WTC11 (cell line): Measurements from ENCODE around the gene SSRP1. TPM values are rescaled to one million over a fixed set of nuclear protein-coding genes. Genes with fewer than 3 reads are reported as not detected.

Experiments used
- ATAC-seq: fragments of 200-7000 bp; cut with Tn5 transposase; 2 replicates; pipeline ENCODE4 v1.10.0; 2021; ENCODE audit warnings: mild to moderate bottlenecking, moderate library complexity
- CTCF ChIA-PET: fragments of 300-600 bp; sonication (Branson Sonifier 250); formaldehyde crosslinking; loops from one replicate; lab custom pipeline; 2021; ENCODE audit warnings: antibody characterized with exemption; lab: Charles Lee
- POLR2A ChIA-PET: fragments of 350-600 bp; sonication (Branson Sonifier 250); formaldehyde crosslinking; loops from one replicate; lab custom pipeline; 2021; ENCODE audit warnings: antibody characterized with exemption; lab: Charles Lee
- DNase-seq: peaks from one replicate; pipeline ENCODE4 v3.0.0; 2021; ENCODE audit warnings: low spot score
- H3K27ac Mint-ChIP-seq: 2 replicates; pipeline ENCODE4 v1.8.0; 2021; ENCODE audit warnings: mixed read lengths
- H3K27me3 Mint-ChIP-seq: 2 replicates; pipeline ENCODE4 v1.8.0; 2021; ENCODE audit warnings: low read depth, mild to moderate bottlenecking, moderate library complexity, mixed read lengths
- H3K36me3 Mint-ChIP-seq: 2 replicates; pipeline ENCODE4 v1.8.0; 2021; ENCODE audit warnings: mixed read lengths
- H3K4me1 Mint-ChIP-seq: 2 replicates; pipeline ENCODE4 v1.8.0; 2022; ENCODE audit warnings: mixed read lengths
- H3K4me3 Mint-ChIP-seq: 2 replicates; pipeline ENCODE4 v1.8.0; 2021; ENCODE audit warnings: mild to moderate bottlenecking, moderate library complexity, mixed read lengths
- H3K9me3 Mint-ChIP-seq: 2 replicates; pipeline ENCODE4 v1.8.0; 2021; ENCODE audit warnings: mixed read lengths
- AFF4 ChIP-seq: sonication (generic); formaldehyde crosslinking; IDR thresholded peaks from 2 replicates; pipeline ENCODE4 v1.8.1; 2023; ENCODE audit warnings: mild to moderate bottlenecking, missing genetic modification reagents, borderline replicate concordance
- ELF4 ChIP-seq: sonication (generic); formaldehyde crosslinking; IDR thresholded peaks from 2 replicates; pipeline ENCODE4 v1.8.1; 2022; ENCODE audit warnings: low read depth, mild to moderate bottlenecking, moderate library complexity, missing genetic modification reagents
- EMX1 ChIP-seq: fragments of 250-450 bp; sonication (Bioruptor Pico); IDR thresholded peaks from 2 replicates; pipeline ENCODE4 v1.8.0; 2021; ENCODE audit warnings: mild to moderate bottlenecking
- FOXP1 ChIP-seq: sonication (generic); formaldehyde crosslinking; IDR thresholded peaks from 2 replicates; pipeline ENCODE4 v1.8.0; 2022; ENCODE audit warnings: missing genetic modification reagents, mild to moderate bottlenecking, moderate library complexity, borderline replicate concordance
- GRHL2 ChIP-seq: fragments of 250-450 bp; sonication (Bioruptor Pico); IDR thresholded peaks from 2 replicates; pipeline ENCODE4 v1.8.0; 2022; ENCODE audit warnings: mild to moderate bottlenecking, moderate library complexity; ENCODE audit not compliant: insufficient replicate concordance, severe bottlenecking
- HMGA2 ChIP-seq: fragments of 250-450 bp; sonication (Bioruptor Pico); IDR thresholded peaks from 2 replicates; pipeline ENCODE4 v1.4.0; 2021; ENCODE audit warnings: mild to moderate bottlenecking, moderate library complexity
- MXD4 ChIP-seq: fragments of 250-450 bp; sonication (Bioruptor Pico); IDR thresholded peaks from 2 replicates; pipeline ENCODE4 v1.8.0; 2021; ENCODE audit warnings: mild to moderate bottlenecking, moderate library complexity, borderline replicate concordance
- NR3C1 ChIP-seq: sonication (generic); formaldehyde crosslinking; conservative IDR thresholded peaks from 2 replicates; pipeline ENCODE4 v1.8.1; 2023; ENCODE audit warnings: low read depth, mild to moderate bottlenecking, missing genetic modification reagents
- OVOL2 ChIP-seq: fragments of 250-450 bp; sonication (Bioruptor Pico); IDR thresholded peaks from 2 replicates; pipeline ENCODE4 v1.9.0; 2021; ENCODE audit warnings: mild to moderate bottlenecking, borderline replicate concordance
- RELA ChIP-seq: sonication (generic); formaldehyde crosslinking; IDR thresholded peaks from 2 replicates; pipeline ENCODE4 v1.8.1; 2022; ENCODE audit warnings: missing genetic modification reagents, mild to moderate bottlenecking, borderline replicate concordance
- RORB ChIP-seq: fragments of 250-450 bp; sonication (Bioruptor Pico); IDR thresholded peaks from 2 replicates; pipeline ENCODE4 v1.9.0; 2021; ENCODE audit warnings: mild to moderate bottlenecking
- TEAD1 ChIP-seq: sonication (generic); formaldehyde crosslinking; IDR thresholded peaks from 2 replicates; pipeline ENCODE4 v1.8.0; 2022; ENCODE audit warnings: mild to moderate bottlenecking, missing genetic modification reagents
- USF1 ChIP-seq: sonication (generic); formaldehyde crosslinking; IDR thresholded peaks from 2 replicates; pipeline ENCODE4 v1.8.0; 2022; ENCODE audit warnings: mild to moderate bottlenecking, missing genetic modification reagents
- ZNF121 ChIP-seq: sonication (generic); formaldehyde crosslinking; IDR thresholded peaks from 2 replicates; pipeline ENCODE4 v1.8.0; 2023; ENCODE audit warnings: missing genetic modification reagents
- ZNF219 ChIP-seq: sonication (generic); formaldehyde crosslinking; IDR thresholded peaks from 2 replicates; pipeline ENCODE4 v1.8.0; 2023; ENCODE audit warnings: missing genetic modification reagents, mild to moderate bottlenecking, borderline replicate concordance
- ZNF416 ChIP-seq: fragments of 250-450 bp; sonication (Bioruptor Pico); IDR thresholded peaks from 2 replicates; pipeline ENCODE4 v1.9.0; 2021; ENCODE audit warnings: mild to moderate bottlenecking, inconsistent platforms
- total RNA-seq: library from RNA; stranded (reverse); gene quantifications from 3 replicates; pipeline ENCODE4 v1.2.3, GENCODE V29; 2021
- TF ChIP-seq, protein P1 (sequence below): fragments of 250-450 bp; sonication (Bioruptor Pico); IDR thresholded peaks from 2 replicates; pipeline ENCODE4 v2.1.2; 2022; ENCODE audit warnings: mild to moderate bottlenecking, moderate library complexity
- TF ChIP-seq, protein P2 (sequence below): sonication (generic); formaldehyde crosslinking; IDR thresholded peaks from 2 replicates; pipeline ENCODE4 v1.8.1; 2022; ENCODE audit warnings: low read depth, missing genetic modification reagents, borderline replicate concordance
- TF ChIP-seq, protein P3 (sequence below): sonication (generic); formaldehyde crosslinking; IDR thresholded peaks from 2 replicates; pipeline ENCODE4 v1.8.1; 2023; ENCODE audit warnings: mild to moderate bottlenecking, moderate library complexity, missing genetic modification reagents

SSRP1 gene
- total RNA-seq, 1 experiment from 2014 or later: 228 TPM

DNA sequence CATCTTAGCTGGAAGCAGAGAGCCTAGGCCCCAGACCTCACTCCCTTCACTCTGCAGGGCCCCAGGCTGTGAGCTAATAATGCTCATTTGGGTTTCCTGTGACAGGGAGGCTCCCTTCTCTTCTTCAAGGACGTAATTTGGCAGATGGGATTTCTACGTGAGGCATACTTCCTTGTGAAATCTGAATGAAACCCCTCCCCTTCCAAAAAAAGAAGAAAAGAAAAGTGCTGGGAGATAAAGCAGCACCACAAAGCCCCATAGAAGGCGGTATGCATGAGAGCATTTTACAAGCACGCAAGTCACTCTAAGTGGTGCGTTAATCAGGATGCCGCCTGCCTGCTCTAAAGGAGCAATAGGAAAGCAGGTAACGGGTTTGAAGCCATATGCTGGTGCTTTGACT, 8.1 kb upstream of the SSRP1 start:
- H3K9me3 Mint-ChIP-seq: no peaks in the 10 kb centered on the region
- peaks cover 42% of the 10 kb centered on the region for H3K4me1 Mint-ChIP-seq
- CTCF ChIA-PET: interaction anchor here (0.9 to 1.4 kb wide), 6 partner anchors 18 to 149 kb away, joined by 3 to 9 read pairs (median 4); partner anchors contain the start of gene RTN4RL2
- H3K4me3 Mint-ChIP-seq: no peak overlapping the region
- no peak for DNase-seq
- no peak overlapping the region for H3K27ac Mint-ChIP-seq
- H3K27me3 Mint-ChIP-seq: peaks cover 25% of the 10 kb centered on the region
- no peaks in the 10 kb centered on the region for H3K36me3 Mint-ChIP-seq
- POLR2A ChIA-PET: interaction anchor here (0.6 kb wide), 1 partner anchor 116 kb away, joined by 6 read pairs; no protein-coding TSS in a partner anchor
- no peak for TF ChIP-seq USF1 (CRISPR knock-in tag)
- TF ChIP-seq ZNF219 (CRISPR knock-in tag): no peak
- TF ChIP-seq, protein P1, sequence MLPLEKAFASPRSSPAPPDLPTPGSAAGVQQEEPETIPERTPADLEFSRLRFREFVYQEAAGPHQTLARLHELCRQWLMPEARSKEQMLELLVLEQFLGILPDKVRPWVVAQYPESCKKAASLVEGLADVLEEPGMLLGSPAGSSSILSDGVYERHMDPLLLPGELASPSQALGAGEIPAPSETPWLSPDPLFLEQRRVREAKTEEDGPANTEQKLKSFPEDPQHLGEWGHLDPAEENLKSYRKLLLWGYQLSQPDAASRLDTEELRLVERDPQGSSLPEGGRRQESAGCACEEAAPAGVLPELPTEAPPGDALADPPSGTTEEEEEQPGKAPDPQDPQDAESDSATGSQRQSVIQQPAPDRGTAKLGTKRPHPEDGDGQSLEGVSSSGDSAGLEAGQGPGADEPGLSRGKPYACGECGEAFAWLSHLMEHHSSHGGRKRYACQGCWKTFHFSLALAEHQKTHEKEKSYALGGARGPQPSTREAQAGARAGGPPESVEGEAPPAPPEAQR (CRISPR knock-in tag): no peak
- no peak for TF ChIP-seq ZNF416 (CRISPR knock-in tag)
- TF ChIP-seq RELA (CRISPR knock-in tag): no peak
- no peak for TF ChIP-seq EMX1 (CRISPR knock-in tag)
- no peak for TF ChIP-seq ZNF121 (CRISPR knock-in tag)
- TF ChIP-seq, protein P2, sequence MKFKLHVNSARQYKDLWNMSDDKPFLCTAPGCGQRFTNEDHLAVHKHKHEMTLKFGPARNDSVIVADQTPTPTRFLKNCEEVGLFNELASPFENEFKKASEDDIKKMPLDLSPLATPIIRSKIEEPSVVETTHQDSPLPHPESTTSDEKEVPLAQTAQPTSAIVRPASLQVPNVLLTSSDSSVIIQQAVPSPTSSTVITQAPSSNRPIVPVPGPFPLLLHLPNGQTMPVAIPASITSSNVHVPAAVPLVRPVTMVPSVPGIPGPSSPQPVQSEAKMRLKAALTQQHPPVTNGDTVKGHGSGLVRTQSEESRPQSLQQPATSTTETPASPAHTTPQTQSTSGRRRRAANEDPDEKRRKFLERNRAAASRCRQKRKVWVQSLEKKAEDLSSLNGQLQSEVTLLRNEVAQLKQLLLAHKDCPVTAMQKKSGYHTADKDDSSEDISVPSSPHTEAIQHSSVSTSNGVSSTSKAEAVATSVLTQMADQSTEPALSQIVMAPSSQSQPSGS (CRISPR knock-in tag): no peak
- no peak for TF ChIP-seq MXD4 (CRISPR knock-in tag)
- TF ChIP-seq RORB (CRISPR knock-in tag): no peak
- TF ChIP-seq TEAD1 (CRISPR knock-in tag): no peak
- no peak for TF ChIP-seq GRHL2 (CRISPR knock-in tag)
- TF ChIP-seq ELF4: no peak
- no peak for TF ChIP-seq OVOL2 (CRISPR knock-in tag)
- no peak for TF ChIP-seq HMGA2
- no peak for TF ChIP-seq FOXP1
- TF ChIP-seq, protein P3, sequence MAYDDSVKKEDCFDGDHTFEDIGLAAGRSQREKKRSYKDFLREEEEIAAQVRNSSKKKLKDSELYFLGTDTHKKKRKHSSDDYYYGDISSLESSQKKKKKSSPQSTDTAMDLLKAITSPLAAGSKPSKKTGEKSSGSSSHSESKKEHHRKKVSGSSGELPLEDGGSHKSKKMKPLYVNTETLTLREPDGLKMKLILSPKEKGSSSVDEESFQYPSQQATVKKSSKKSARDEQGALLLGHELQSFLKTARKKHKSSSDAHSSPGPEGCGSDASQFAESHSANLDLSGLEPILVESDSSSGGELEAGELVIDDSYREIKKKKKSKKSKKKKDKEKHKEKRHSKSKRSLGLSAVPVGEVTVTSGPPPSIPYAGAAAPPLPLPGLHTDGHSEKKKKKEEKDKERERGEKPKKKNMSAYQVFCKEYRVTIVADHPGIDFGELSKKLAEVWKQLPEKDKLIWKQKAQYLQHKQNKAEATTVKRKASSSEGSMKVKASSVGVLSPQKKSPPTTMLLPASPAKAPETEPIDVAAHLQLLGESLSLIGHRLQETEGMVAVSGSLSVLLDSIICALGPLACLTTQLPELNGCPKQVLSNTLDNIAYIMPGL (CRISPR knock-in tag): no peak
- no peak for TF ChIP-seq AFF4 (CRISPR knock-in tag)
- TF ChIP-seq NR3C1 (CRISPR knock-in tag): no peak
- TF ChIP-seq, all 79 proteins: peak for 0
- no peak for ATAC-seq
